Loucy (cell line): Measurements from ENCODE around the gene TSLP.

Source experiments
- H2AFZ ChIP-seq: fragments of 200-600 bp; sonication (generic); 2 replicates; pipeline ENCODE4 v1.6.0; 2016; ENCODE audit warnings: antibody characterized with exemption, mild to moderate bottlenecking, low read length, moderate library complexity
- H3F3A ChIP-seq: fragments of 200-600 bp; 2 replicates; pipeline ENCODE4 v1.6.0; 2016; ENCODE audit warnings: antibody characterized with exemption, low read depth, mild to moderate bottlenecking
- H3K27me3 ChIP-seq: fragments of 200-600 bp; sonication (generic); 2 replicates; pipeline ENCODE4 v1.6.1; 2014; ENCODE audit warnings: low read length, mild to moderate bottlenecking; ENCODE audit not compliant: insufficient read depth, poor library complexity, severe bottlenecking
- H3K36me3 ChIP-seq: fragments of 200-600 bp; sonication (generic); 2 replicates; pipeline ENCODE4 v1.6.1; 2016; ENCODE audit warnings: low read length; ENCODE audit not compliant: insufficient read depth
- H3K4me1 ChIP-seq: fragments of 200-600 bp; sonication (generic); 2 replicates; pipeline ENCODE4 v1.5.1; 2014; ENCODE audit warnings: low read length, mild to moderate bottlenecking; ENCODE audit not compliant: insufficient read depth, poor library complexity, severe bottlenecking
- H3K4me2 ChIP-seq: fragments of 200-600 bp; sonication (generic); 2 replicates; pipeline ENCODE4 v1.6.0; 2014; ENCODE audit warnings: antibody characterized with exemption, low read length, low read depth, mild to moderate bottlenecking; ENCODE audit not compliant: poor library complexity, severe bottlenecking
- H3K4me3 ChIP-seq: fragments of 200-600 bp; sonication (generic); 2 replicates; pipeline ENCODE4 v1.5.1; 2014; ENCODE audit warnings: low read length, mild to moderate bottlenecking, mixed read lengths; ENCODE audit not compliant: poor library complexity, severe bottlenecking
- H3K79me2 ChIP-seq: fragments of 200-600 bp; sonication (generic); 2 replicates; pipeline ENCODE4 v1.6.1; 2014; ENCODE audit warnings: low read length; ENCODE audit not compliant: insufficient read depth
- H3K9ac ChIP-seq: fragments of 200-600 bp; sonication (generic); 2 replicates; pipeline ENCODE4 v1.6.0; 2014; ENCODE audit warnings: mild to moderate bottlenecking, low read depth, low read length, moderate library complexity; ENCODE audit not compliant: poor library complexity, severe bottlenecking
- H3K9me2 ChIP-seq: fragments of 200-600 bp; sonication (generic); replicated peaks from 2 replicates; pipeline ENCODE4 v1.6.1; 2016; ENCODE audit warnings: low read depth, low read length, mixed read lengths
- H3K9me3 ChIP-seq: fragments of 200-600 bp; sonication (generic); 2 replicates; pipeline ENCODE4 v1.6.1; 2014; ENCODE audit warnings: mild to moderate bottlenecking, antibody characterized with exemption, low read length, low read depth; ENCODE audit not compliant: insufficient read depth
- H4K20me1 ChIP-seq: fragments of 200-600 bp; sonication (generic); 2 replicates; pipeline ENCODE4 v1.6.0; 2014; ENCODE audit warnings: antibody characterized with exemption, low read length, mild to moderate bottlenecking; ENCODE audit not compliant: insufficient read depth, poor library complexity, severe bottlenecking
- CTCF ChIP-seq: fragments of 200-600 bp; sonication (generic); conservative IDR thresholded peaks from 2 replicates; pipeline ENCODE4 v1.5.1; 2014; ENCODE audit warnings: mild to moderate bottlenecking, antibody characterized with exemption, low read length
- EZH2phosphoT487 ChIP-seq: fragments of 200-600 bp; IDR thresholded peaks from 2 replicates; pipeline ENCODE4 v1.6.1; 2018; ENCODE audit warnings: antibody characterized with exemption, mild to moderate bottlenecking, moderate library complexity, borderline replicate concordance

The TSLP gene

GRCh38 chr5:111061618-111062017, 9.9 kb upstream of the TSLP start:
- Histone ChIP-seq H3K79me2 (no peaks in the 10 kb centered on the region), H3K36me3 (no peaks in the 10 kb centered on the region), H3K4me1 (no peaks in the 10 kb centered on the region), H4K20me1 (no peaks in the 10 kb centered on the region), H3K9me2 (no peaks in the 10 kb centered on the region), H2AFZ (no peak overlapping the region), H3K9ac (no peak overlapping the region), H3K4me2 (no peak overlapping the region), H3K9me3 (no peaks in the 10 kb centered on the region), H3K4me3 (no peak overlapping the region), H3K27me3 (no peaks in the 10 kb centered on the region), H3F3A (no peaks in the 10 kb centered on the region)
- TF ChIP-seq EZH2phosphoT487 (no peak), CTCF (no peak)

- H3K79me2 ChIP-seq = no peaks in the 10 kb centered on the region
- H4K20me1 ChIP-seq = no peaks in the 10 kb centered on the region
- no peaks in the 10 kb centered on the region for H3F3A ChIP-seq
- H3K9me2 ChIP-seq = no peaks in the 10 kb centered on the region
- H2AFZ ChIP-seq = no peak overlapping the region
- no peak overlapping the region for H3K4me3 ChIP-seq
- no peak overlapping the region for H3K4me2 ChIP-seq
- TF ChIP-seq CTCF (peak; percentile 57), EZH2phosphoT487 (no peak)
- H3K9me3 ChIP-seq = no peaks in the 10 kb centered on the region
- H3K9ac ChIP-seq = no peak overlapping the region
- H3K36me3 ChIP-seq = no peaks in the 10 kb centered on the region
- H3K27me3 ChIP-seq = no peaks in the 10 kb centered on the region
- H3K4me1 ChIP-seq = no peaks in the 10 kb centered on the region
These were observed 7.7 kb upstream of the TSLP start for GRCh38 chr5:111063709-111064322.

- Histone ChIP-seq H3K4me2 (no peak overlapping the region), H3K9ac (no peak overlapping the region), H3K36me3 (no peaks in the 10 kb centered on the region), H3K9me3 (no peaks in the 10 kb centered on the region), H3K4me1 (no peaks in the 10 kb centered on the region), H4K20me1 (no peaks in the 10 kb centered on the region), H3K79me2 (no peaks in the 10 kb centered on the region), H3K27me3 (no peaks in the 10 kb centered on the region), H3F3A (no peaks in the 10 kb centered on the region), H3K9me2 (no peaks in the 10 kb centered on the region), H3K4me3 (no peak overlapping the region), H2AFZ (peak overlapping the region; percentile 75; the same call in 1 of the 2 replicates)
- no peak for TF ChIP-seq EZH2phosphoT487
- no peak for TF ChIP-seq CTCF
These were observed 5.1 kb upstream of the TSLP start for GRCh38 chr5:111066261-111066938.
